ENCODE measurements around the gene RPL5. TPM values are rescaled to one million over a fixed set of nuclear protein-coding genes. Genes with fewer than 3 reads are reported as not detected.

RPL5 gene
- total RNA-seq, 1 donor: 1,772 TPM

- H3K4me3 ChIP-seq (ENCODE audit: low read depth, low read length): peak overlapping the region; percentile 98
- peak; percentile 49 for DNase-seq (ENCODE audit: low read depth)
- TF ChIP-seq CTCF (IDR thresholded peaks at IDR 0.05; ENCODE audit: insufficient read depth, low read length): no peak
Measured at GRCh38 chr1:92832537-92833114, 786 bp downstream of the RPL5 start.

GRCh38 chr1:92833840-92834239, 2.0 kb downstream of the RPL5 start:
- peak overlapping the region; percentile 98 for H3K4me3 ChIP-seq (ENCODE audit: low read depth, low read length)
- no peak for TF ChIP-seq CTCF (IDR thresholded peaks at IDR 0.05; ENCODE audit: insufficient read depth, low read length)

GRCh38 chr1:92834617-92835016, 2.8 kb downstream of the RPL5 start:
- no peak for DNase-seq (ENCODE audit: low read depth)
- peak overlapping the region; percentile 25 for H3K4me3 ChIP-seq (ENCODE audit: low read depth, low read length)
- no peak for TF ChIP-seq CTCF (IDR thresholded peaks at IDR 0.05; ENCODE audit: insufficient read depth, low read length)

More at GRCh38 chr1:92833840-92834239, 2.0 kb downstream of the RPL5 start:
- DNase-seq (ENCODE audit: low read depth): no peak

GRCh38 chr1:92837062-92837461, 5.2 kb downstream of the RPL5 start:
- TF ChIP-seq CTCF (IDR thresholded peaks at IDR 0.05; ENCODE audit: insufficient read depth, low read length): no peak
- no peak overlapping the region for H3K4me3 ChIP-seq (ENCODE audit: low read depth, low read length)
- no peak for DNase-seq (ENCODE audit: low read depth)

GRCh38 chr1:92838519-92838918, 6.7 kb downstream of the RPL5 start:
- no peak for DNase-seq (ENCODE audit: low read depth)
- TF ChIP-seq CTCF (IDR thresholded peaks at IDR 0.05; ENCODE audit: insufficient read depth, low read length): no peak
- H3K4me3 ChIP-seq (ENCODE audit: low read depth, low read length): no peak overlapping the region

GRCh38 chr1:92839442-92839841, 7.6 kb downstream of the RPL5 start:
- no peak overlapping the region for H3K4me3 ChIP-seq (ENCODE audit: low read depth, low read length)
- TF ChIP-seq CTCF (IDR thresholded peaks at IDR 0.05; ENCODE audit: insufficient read depth, low read length): no peak
- no peak for DNase-seq (ENCODE audit: low read depth)

- no peak for DNase-seq (ENCODE audit: low read depth)
- H3K4me3 ChIP-seq (ENCODE audit: low read depth, low read length): no peak overlapping the region
- TF ChIP-seq CTCF (IDR thresholded peaks at IDR 0.05; ENCODE audit: insufficient read depth, low read length): no peak
Measured at GRCh38 chr1:92840600-92840999, 8.8 kb downstream of the RPL5 start.
